H4 (cell line): Measurements from ENCODE around the gene ZNF580. TPM values are rescaled to one million over a fixed set of nuclear protein-coding genes. Genes with fewer than 3 reads are reported as not detected.

Source experiments
- DNase-seq: peaks from one replicate; pipeline ENCODE4 v3.0.0-alpha.2; 2015; ENCODE audit warnings: low spot score
- total RNA-seq: library from RNA; depleted of rRNA; stranded (reverse); fragments of >200 nt; shearing (Covaris generic); gene quantifications from 2 replicates; pipeline ENCODE4 v1.2.3, GENCODE V29; 2014

ZNF580 gene
- total RNA-seq, 1 experiment from 2014 or later, result 19.2 TPM

GRCh38 chr19:55677572-55678028 lies 36.8 kb downstream of the ZNF580 start:
- no peak for DNase-seq

GRCh38 chr19:55678121-55678671 lies 37.4 kb downstream of the ZNF580 start:
- no peak for DNase-seq

GRCh38 chr19:55679343-55680257 lies 38.8 kb downstream of the ZNF580 start:
- no peak for DNase-seq

- no peak for DNase-seq
These were observed 39.7 kb downstream of the ZNF580 start for GRCh38 chr19:55680339-55681130.

- DNase-seq, result no peak
These were observed 40.6 kb downstream of the ZNF580 start for GRCh38 chr19:55681131-55682092.

GRCh38 chr19:55683449-55684261 lies 42.9 kb downstream of the ZNF580 start:
- DNase-seq, result no peak

GRCh38 chr19:55684946-55685681 lies 44.3 kb downstream of the ZNF580 start:
- no peak for DNase-seq

- DNase-seq, result no peak
These were observed 45.0 kb downstream of the ZNF580 start for GRCh38 chr19:55685776-55686175.

- no peak for DNase-seq
These were observed 45.7 kb downstream of the ZNF580 start for GRCh38 chr19:55686311-55687050.

- DNase-seq, result no peak
These were observed 46.7 kb downstream of the ZNF580 start for GRCh38 chr19:55687281-55688201.

- no peak for DNase-seq
These were observed 47.8 kb downstream of the ZNF580 start for GRCh38 chr19:55688422-55689218.

GRCh38 chr19:55689411-55690108 lies 48.8 kb downstream of the ZNF580 start:
- no peak for DNase-seq

- DNase-seq, result no peak
These were observed 49.4 kb downstream of the ZNF580 start for GRCh38 chr19:55690109-55690768.

- DNase-seq, result no peak
These were observed 50.2 kb downstream of the ZNF580 start for GRCh38 chr19:55690769-55691545.
